B cell (primary cell): Measurements from ENCODE around the gene SLC7A1. TPM values are rescaled to one million over a fixed set of nuclear protein-coding genes. Genes with fewer than 3 reads are reported as not detected.

Experiments used
- ATAC-seq: fragments of 200-7000 bp; cut with Tn5 transposase; one replicate; pipeline ENCODE4 v1.10.0; 2021; ENCODE audit warnings: low read depth, mild to moderate bottlenecking, moderate number of reproducible peaks, moderate library complexity
- CTCF ChIA-PET: fragments of 350-600 bp; sonication (Branson Sonifier 250); formaldehyde crosslinking; loops from one replicate; lab custom pipeline; 2021; ENCODE audit warnings: antibody characterized with exemption, inconsistent platforms; lab: Charles Lee
- POLR2A ChIA-PET: fragments of 350-600 bp; sonication (Branson Sonifier 250); formaldehyde crosslinking; loops from one replicate; lab custom pipeline; 2021; ENCODE audit warnings: antibody characterized with exemption; lab: Charles Lee
- DNase-seq: peaks from one replicate; pipeline ENCODE4 v3.0.0; 2013
- H2AFZ ChIP-seq: 2 replicates; pipeline ENCODE4 v1.6.1; 2012; ENCODE audit warnings: mild to moderate bottlenecking, low read depth, low read length; ENCODE audit not compliant: insufficient read depth, poor library complexity, severe bottlenecking
- H3K27ac ChIP-seq, 2 donors: 1 replicate in 1 of 2; 2 replicates in 1 of 2; pipeline ENCODE4 v1.5.1; 2012 to 2013; ENCODE audit warnings: low read length in 2 of 2, mild to moderate bottlenecking in 2 of 2, moderate library complexity in 1 of 2
- H3K27me3 ChIP-seq, 4 experiments: fragments of 200-600 bp in 1 of 4; sonication (generic) in 1 of 4; replicated peaks in 1 of 4; 1 replicate in 2 of 4; 2 replicates in 2 of 4; pipeline versions ENCODE4 v1.6.1 to v1.7.0; 2013 to 2016; ENCODE audit warnings: low read length in 3 of 4, mild to moderate bottlenecking in 2 of 4, mixed read lengths in 1 of 4, moderate library complexity in 1 of 4; ENCODE audit not compliant: insufficient read depth in 4 of 4, control insufficient read depth in 3 of 4; ENCODE audit errors: control extremely low read depth in 1 of 4
- H3K36me3 ChIP-seq, 2 experiments: replicated peaks in 1 of 2; 1 replicate in 1 of 2; 2 replicates in 1 of 2; pipeline versions ENCODE4 v1.6.1 to v1.7.1; 2013; ENCODE audit warnings: low read length in 1 of 2; ENCODE audit not compliant: insufficient read depth in 2 of 2, control insufficient read depth in 1 of 2; ENCODE audit errors: control extremely low read depth in 1 of 2, extremely low read depth in 1 of 2
- H3K4me1 ChIP-seq, 2 donors: fragments of 200-600 bp in 1 of 2; sonication (generic) in 1 of 2; 1 replicate in 1 of 2; 2 replicates in 1 of 2; pipeline versions ENCODE4 v1.5.1 to v1.6.1; 2013 to 2017; ENCODE audit warnings: low read length in 2 of 2; ENCODE audit not compliant: control insufficient read depth in 2 of 2, insufficient read depth in 2 of 2
- H3K4me2 ChIP-seq: replicated peaks from 2 replicates; pipeline ENCODE3; 2012; ENCODE audit warnings: mild to moderate bottlenecking, low read depth, low read length; ENCODE audit not compliant: poor library complexity, severe bottlenecking
- H3K4me3 ChIP-seq, 5 experiments: fragments of 200-600 bp in 1 of 5; sonication (generic) in 1 of 5; 1 replicate in 3 of 5; 2 replicates in 2 of 5; pipeline versions ENCODE4 v1.5.1 to v1.7.0; 2011 to 2016; ENCODE audit warnings: low read length in 4 of 5, mild to moderate bottlenecking in 4 of 5, low read depth in 2 of 5, control low read depth in 1 of 5, moderate library complexity in 1 of 5; ENCODE audit not compliant: insufficient read depth in 1 of 5; ENCODE audit errors: control extremely low read depth in 1 of 5, extremely low read depth in 1 of 5
- H3K79me2 ChIP-seq: fragments of 200-600 bp; sonication (generic); one replicate; pipeline ENCODE4 v1.6.0; 2016; ENCODE audit warnings: low read length; ENCODE audit not compliant: control insufficient read depth, insufficient read depth
- H3K9ac ChIP-seq: fragments of 200-600 bp; sonication (generic); 2 replicates; pipeline ENCODE4 v1.6.1; 2017; ENCODE audit warnings: mild to moderate bottlenecking, low read length, moderate library complexity
- H3K9me3 ChIP-seq, 3 donors: one replicate each; pipeline versions ENCODE4 v1.6.1 to v1.7.1; 2013; ENCODE audit warnings: low read length in 2 of 3; ENCODE audit not compliant: control insufficient read depth in 2 of 3, insufficient read depth in 1 of 3; ENCODE audit errors: control extremely low read depth in 1 of 3
- H4K20me1 ChIP-seq: 2 replicates; pipeline ENCODE4 v1.6.0; 2012; ENCODE audit warnings: mild to moderate bottlenecking, low read length; ENCODE audit not compliant: insufficient read depth, control insufficient read depth, poor library complexity, severe bottlenecking
- H3K27ac Mint-ChIP-seq: one replicate; pipeline ENCODE4 v1.8.0; 2021; ENCODE audit warnings: mixed read lengths
- H3K27me3 Mint-ChIP-seq: one replicate; pipeline ENCODE4 v1.8.0; 2021; ENCODE audit warnings: mixed read lengths
- H3K4me1 Mint-ChIP-seq: one replicate; pipeline ENCODE4 v1.8.0; 2021; ENCODE audit warnings: mixed read lengths
- H3K4me3 Mint-ChIP-seq: one replicate; pipeline ENCODE4 v1.8.0; 2021; ENCODE audit warnings: mixed read lengths
- H3K9me3 Mint-ChIP-seq: one replicate; pipeline ENCODE4 v1.8.0; 2022; ENCODE audit warnings: mixed read lengths; ENCODE audit not compliant: insufficient read depth
- CTCF ChIP-seq: fragments of 200-600 bp; IDR thresholded peaks from one replicate; pipeline ENCODE4 v1.8.0; 2022; ENCODE audit warnings: antibody characterized with exemption, mild to moderate bottlenecking
- EZH2 ChIP-seq: IDR thresholded peaks from 2 replicates; pipeline ENCODE4 v1.6.1; 2012; ENCODE audit warnings: borderline replicate concordance, low read depth, mild to moderate bottlenecking, moderate library complexity, low read length; ENCODE audit not compliant: insufficient read depth, poor library complexity, severe bottlenecking
- WGBS: methylation state at CpG from one replicate; pipeline ENCODE4 v1.1.5; 2013; ENCODE audit warnings: missing lambda C conversion rate; ENCODE audit not compliant: insufficient coverage; 5-methylcytosine and 5-hydroxymethylcytosine counted together
- intact Hi-C: fragments of 100-400 bp; cut with micrococcal nuclease; formaldehyde crosslinking; loops from one replicate; pipeline ENCODE4 v1.10.0; 2022
- polyA plus RNA-seq: library from polyadenylated mRNA; depleted of rRNA; stranded (reverse); fragments of >200 nt; gene quantifications from 2 replicates; pipeline ENCODE4 v1.2.3, GENCODE V29; 2012
- total RNA-seq, 2 donors: library from RNA; stranded (reverse); fragments of 120-200 nt in 1 of 2; gene quantifications; 1 replicate in 1 of 2; 2 replicates in 1 of 2; pipeline versions ENCODE4 v1.2.3 to v1.2.4, GENCODE V29; 2013 to 2022

Gene SLC7A1
- total and polyA plus RNA-seq, 2 donors (not counting 1 experiment from before 2014, with no cell fraction given), result 3.3 to 23.1 TPM

GRCh38 chr13:29524641-29525040 lies 70.8 kb downstream of the SLC7A1 start:
- ATAC-seq, result no peak
- Histone ChIP-seq H3K4me2 (no peak overlapping the region), H3K27me3 (no peaks in the 10 kb centered on the region), H3K36me3 (peaks cover 0 to 55% of the 10 kb centered on the region in 2 experiments), H3K27ac (no peak overlapping the region), H3K79me2 (no peaks in the 10 kb centered on the region), H3K9me3 (no peaks in the 10 kb centered on the region), H2AFZ (no peak overlapping the region), H4K20me1 (no peaks in the 10 kb centered on the region), H3K4me3 (no peak overlapping the region), H3K4me1 (no peaks in the 10 kb centered on the region), H3K9ac (no peak overlapping the region)
- ChIA-PET POLR2A (no interaction called here), CTCF (no interaction called here)
- Mint-ChIP-seq H3K4me3 (no peak overlapping the region), H3K9me3 (no peaks in the 10 kb centered on the region), H3K4me1 (no peaks in the 10 kb centered on the region), H3K27me3 (no peaks in the 10 kb centered on the region), H3K27ac (no peak overlapping the region)
- intact Hi-C loops, result no loop called here
- WGBS, result 100% methylated on average over 8 of the region's 9 CpGs
- TF ChIP-seq CTCF (no peak), EZH2 (no peak)
- no peak for DNase-seq

GRCh38 chr13:29524176-29524575 lies 71.3 kb downstream of the SLC7A1 start:
- Histone ChIP-seq H3K36me3 (peaks cover 0 to 55% of the 10 kb centered on the region in 2 experiments), H4K20me1 (no peaks in the 10 kb centered on the region), H2AFZ (no peak overlapping the region), H3K9ac (no peak overlapping the region), H3K4me2 (no peak overlapping the region), H3K27me3 (no peaks in the 10 kb centered on the region), H3K27ac (no peak overlapping the region), H3K4me1 (no peaks in the 10 kb centered on the region), H3K4me3 (no peak overlapping the region), H3K9me3 (no peaks in the 10 kb centered on the region), H3K79me2 (no peaks in the 10 kb centered on the region)
- ChIA-PET POLR2A (no interaction called here), CTCF (no interaction called here)
- Mint-ChIP-seq H3K27ac (no peak overlapping the region), H3K9me3 (no peaks in the 10 kb centered on the region), H3K27me3 (no peaks in the 10 kb centered on the region), H3K4me3 (no peak overlapping the region), H3K4me1 (no peaks in the 10 kb centered on the region)
- intact Hi-C loops, result no loop called here
- 94% methylated on average over 15 of the region's 17 CpGs for WGBS
- DNase-seq, result no peak
- TF ChIP-seq CTCF (no peak), EZH2 (no peak)
- no peak for ATAC-seq
